Mammary epithelial cell (primary cell): ENCODE results near the gene RINL.

ENCODE experiments used
- CTCF ChIP-seq, 2 donors: IDR thresholded peaks in 1 of 2; conservative IDR thresholded peaks in 1 of 2; 2 replicates each; pipeline ENCODE4 v1.5.1; 2011 to 2012; ENCODE audit warnings: inconsistent platforms in 2 of 2, low read length in 2 of 2, mild to moderate bottlenecking in 2 of 2, control low read depth in 1 of 2, low read depth in 1 of 2; ENCODE audit not compliant: insufficient read depth in 1 of 2; ENCODE audit errors: extremely low read depth in 1 of 2
- EZH2 ChIP-seq: IDR thresholded peaks from 2 replicates; pipeline ENCODE4 v1.6.1; 2012; ENCODE audit warnings: low read length, inconsistent platforms, borderline replicate concordance

DNA sequence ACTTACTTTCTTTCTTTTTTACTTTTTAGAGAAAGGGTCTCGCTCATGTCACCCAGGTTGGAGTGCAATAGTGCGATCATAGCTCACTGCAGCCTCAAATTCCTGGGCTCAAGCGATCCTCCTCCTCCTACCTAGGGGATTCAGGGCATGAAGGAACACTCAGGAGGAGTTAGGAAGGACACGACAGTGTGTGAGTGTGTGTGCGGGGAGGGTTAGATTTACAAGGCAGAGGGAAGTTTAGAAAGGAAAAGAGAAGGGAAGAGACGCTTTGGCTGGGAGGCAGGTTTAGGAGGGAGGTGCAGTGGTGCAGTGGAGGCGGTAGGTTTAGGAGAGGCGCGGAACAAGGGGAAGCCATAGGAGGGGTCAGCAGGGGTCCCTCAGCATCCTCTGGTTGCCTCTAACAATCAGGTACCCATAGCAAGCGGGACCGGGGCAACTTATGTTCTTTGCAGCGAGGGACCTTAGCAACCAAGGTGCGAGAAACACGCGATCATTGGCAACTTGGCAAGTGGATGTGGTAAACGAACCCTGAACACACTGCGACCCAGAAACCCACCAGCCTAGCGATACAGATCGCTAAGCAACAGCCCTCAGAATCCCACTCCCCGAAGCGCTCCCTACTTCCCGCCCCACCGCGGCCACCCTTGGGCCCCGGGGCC is 20.8 kb upstream of the RINL start:
- TF ChIP-seq CTCF (conservative IDR thresholded peaks at IDR 0.05 in 1 of 2, IDR thresholded peaks at IDR 0.05 in 1 of 2; ENCODE audit: extremely low read depth in 1 of 2, insufficient read depth in 1 of 2, low read depth in 1 of 2, low read length in 2 of 2) (no peak), EZH2 (no peak)
